DMS79 treated with DMSO at 0.1 percent for 48 hours (cell line): ENCODE data around the gene GRID2.

Experiments used
- DNase-seq: peaks from one replicate; lab custom pipeline; 2025; lab: John Stamatoyannopoulos, UW

The GRID2 gene

DNA sequence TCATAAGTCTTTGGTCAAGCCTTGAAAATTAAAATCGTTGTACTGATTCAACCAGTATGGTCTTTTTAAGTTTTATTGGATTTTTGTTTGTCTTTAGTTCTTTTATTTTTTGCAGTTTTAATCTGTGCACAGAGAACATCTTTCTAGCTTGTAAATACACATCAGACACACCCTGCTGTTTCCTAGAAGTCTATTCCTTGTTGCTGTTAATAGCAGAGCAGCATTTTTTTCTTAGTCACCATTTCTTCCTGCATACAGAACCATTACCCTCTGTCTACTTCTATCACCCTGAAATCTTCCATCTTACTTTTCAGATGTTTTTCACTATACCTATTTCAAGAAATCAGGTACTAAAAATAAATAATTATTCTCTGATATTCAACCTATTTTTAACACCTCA is 375.4 kb downstream of the GRID2 start:
- DNase-seq = no peak

DNA sequence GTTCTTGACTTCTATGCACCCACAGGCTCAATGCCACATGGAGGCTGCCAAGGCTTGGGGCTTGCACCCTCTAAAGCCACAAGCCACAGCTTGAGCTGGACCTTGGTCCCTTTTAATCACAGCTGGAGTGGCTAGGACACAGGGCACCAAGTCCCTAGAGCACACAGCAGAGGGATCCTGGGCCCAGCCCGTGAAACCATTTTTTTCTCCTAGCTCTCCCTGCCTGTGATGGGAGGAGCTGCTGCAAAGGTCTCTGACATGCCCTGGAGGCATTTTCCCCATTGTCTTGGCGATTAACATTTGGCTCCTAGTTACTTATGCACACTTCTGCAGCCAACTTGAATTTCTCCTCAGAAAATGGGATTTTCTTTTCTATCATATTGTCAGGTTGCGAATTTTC is 410.9 kb downstream of the GRID2 start:
- no peak for DNase-seq

DNA sequence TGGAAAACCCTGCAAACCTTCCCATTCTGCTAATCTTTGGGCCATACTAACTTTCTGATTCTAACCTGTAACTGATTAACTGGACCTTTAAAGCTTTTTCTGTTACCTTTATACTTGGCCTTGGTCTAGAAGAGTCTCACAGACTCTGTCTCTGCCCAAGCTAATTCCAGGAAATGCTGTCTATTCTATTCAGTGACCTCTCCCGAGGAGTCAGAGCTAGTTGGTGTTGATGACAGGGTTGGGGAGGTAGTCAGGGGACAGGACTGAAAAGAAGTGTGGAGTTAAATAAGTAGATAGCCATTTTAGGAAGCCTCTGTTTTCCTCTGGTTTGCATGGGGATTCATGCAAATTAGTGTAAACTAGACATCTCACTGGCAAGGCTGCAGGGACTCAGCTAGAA is 429.5 kb downstream of the GRID2 start:
- no peak for DNase-seq

DNA sequence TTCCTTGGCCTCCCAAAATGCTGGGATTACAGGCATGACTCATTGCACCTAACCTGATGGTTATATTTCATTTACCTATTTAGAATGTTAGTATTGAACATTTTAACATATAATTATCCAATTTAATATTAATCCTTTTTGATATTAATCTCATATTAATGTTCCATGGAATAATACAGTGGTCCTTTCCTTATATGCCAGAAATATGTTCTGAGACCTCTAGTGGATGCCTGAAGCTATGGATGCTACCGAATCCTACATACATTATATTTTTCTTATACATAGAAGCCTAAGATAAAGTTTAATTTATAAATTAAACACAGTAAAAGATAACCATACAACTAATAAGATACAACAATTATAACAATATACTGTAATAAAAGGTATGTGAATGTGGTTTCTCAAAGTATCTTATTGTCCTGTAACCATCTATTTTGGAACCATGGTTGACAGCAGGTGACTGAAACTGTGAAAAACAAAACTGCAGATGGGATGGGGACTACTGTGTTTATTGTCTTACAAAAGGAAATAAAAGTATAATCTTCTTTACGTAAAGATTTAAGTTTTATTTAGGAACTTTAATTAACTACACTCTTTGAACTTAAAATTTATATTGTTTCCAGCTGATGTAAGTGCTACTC is 431.4 kb downstream of the GRID2 start:
- DNase-seq = no peak

DNA sequence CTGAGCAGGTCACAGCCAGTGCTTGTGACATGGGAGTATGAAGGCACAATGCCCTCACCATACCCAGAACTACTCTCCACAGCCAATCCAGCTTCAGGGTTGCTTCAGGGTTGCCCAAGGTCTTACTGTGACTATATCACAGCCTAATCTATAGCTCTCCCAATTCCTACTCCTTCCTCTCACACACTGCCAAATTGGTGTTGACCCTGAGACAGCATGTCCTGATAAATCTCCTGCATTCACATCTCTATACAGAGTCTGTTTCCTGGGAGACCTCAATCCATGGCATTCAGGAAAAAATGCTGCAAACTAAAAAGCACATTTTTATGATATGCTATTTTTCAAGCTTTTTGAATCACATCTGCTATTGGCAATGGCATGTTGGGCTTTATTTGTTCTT is 456.7 kb downstream of the GRID2 start:
- no peak for DNase-seq

DNA sequence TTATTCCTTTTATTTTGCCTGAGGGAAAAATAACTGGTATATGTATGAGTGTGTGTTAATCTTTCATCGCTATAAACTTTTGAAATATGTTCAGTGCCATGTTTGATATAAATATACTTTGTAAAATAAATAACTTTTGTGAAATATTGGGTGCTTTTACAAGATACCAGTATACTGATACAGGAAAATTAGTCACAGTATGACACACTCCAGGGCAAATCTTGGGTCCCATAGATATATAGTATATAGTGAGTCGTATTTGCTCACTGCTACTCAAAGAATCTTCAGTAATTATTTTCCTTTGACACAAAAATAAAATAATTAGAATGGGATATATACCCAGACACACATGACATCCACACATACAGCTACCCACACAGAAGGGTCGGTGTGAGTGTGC is 472.3 kb downstream of the GRID2 start:
- no peak for DNase-seq

DNA sequence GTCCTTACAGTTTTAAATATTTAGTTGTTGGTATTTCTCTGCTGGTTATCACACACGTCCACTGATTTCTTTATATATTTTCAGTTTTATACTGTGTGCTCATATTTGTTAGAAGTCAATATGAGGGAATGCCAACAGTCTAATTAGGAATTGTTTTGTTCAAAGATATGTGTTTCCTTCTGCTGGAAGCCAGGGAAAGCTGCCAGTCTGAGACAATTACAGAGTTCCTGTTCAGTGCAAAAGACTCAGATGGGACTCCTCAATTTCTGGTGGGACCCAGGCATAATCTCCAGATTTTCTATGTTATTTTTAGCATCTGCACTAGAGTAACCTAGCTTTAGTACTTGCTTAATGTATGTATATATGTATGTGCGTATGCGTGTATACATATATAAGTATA is 486.0 kb downstream of the GRID2 start:
- DNase-seq = no peak

DNA sequence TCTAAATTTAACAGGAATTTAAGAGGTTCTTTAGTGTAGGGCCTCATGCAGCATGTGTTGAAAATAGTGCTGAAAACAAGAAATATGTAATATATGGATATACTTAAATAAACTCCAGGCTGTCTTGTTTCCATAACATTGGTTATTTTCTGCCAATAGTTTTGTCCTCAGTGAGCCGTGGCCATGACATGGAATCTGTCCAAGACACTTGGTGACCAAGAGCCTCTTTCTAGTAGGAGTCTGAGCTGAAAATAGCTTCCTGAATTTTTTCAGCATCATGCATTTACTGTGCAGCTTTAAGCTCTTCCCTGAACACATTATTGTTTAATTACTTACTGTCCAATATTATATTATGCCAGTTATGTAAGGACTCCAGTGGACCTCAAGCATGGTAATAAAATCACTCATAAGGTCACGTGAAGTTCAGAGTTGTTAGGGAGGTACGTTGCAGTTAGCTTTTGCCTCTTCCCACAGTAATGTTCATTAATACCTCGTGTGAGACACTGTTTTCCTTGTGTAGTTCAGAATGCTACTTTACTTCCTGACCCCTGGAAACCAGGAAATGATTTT is 488.2 kb downstream of the GRID2 start:
- no peak for DNase-seq

DNA sequence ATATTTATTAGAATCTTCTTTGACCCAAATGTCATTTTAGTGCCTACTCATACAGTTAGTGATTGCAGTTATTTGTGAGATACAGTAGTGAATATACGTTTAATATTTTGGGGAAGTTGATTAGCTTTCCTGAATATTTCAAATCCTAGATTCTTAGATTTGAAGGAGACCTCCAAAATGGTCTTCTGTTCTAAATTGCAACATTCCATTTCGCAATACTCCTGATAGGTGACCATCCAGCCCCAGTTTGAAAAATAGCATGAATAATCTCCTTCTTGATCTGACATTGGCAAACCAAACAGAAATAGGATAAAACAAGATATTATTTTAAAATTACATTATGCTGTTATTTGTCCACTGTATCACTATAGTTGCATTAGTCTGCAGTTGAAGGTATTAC is 505.6 kb downstream of the GRID2 start:
- no peak for DNase-seq

DNA sequence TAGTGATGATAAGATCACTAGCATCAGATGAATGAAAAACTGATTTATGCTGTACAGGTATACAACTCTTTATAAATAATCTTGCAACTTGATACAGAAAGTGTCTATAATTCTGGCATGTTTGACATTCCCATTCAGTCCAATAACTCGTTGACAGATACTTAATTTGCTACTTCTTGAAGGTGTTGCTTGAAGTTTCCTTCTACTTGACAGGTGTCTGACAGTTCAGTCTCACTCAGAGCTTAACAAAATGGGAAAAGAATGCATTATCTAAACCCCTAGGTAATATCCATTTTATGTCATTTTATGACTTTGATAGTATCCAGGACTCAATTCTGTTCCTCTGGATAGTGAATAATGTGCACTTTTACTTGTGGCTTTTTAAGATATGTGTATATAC is 508.9 kb downstream of the GRID2 start:
- DNase-seq = no peak

DNA sequence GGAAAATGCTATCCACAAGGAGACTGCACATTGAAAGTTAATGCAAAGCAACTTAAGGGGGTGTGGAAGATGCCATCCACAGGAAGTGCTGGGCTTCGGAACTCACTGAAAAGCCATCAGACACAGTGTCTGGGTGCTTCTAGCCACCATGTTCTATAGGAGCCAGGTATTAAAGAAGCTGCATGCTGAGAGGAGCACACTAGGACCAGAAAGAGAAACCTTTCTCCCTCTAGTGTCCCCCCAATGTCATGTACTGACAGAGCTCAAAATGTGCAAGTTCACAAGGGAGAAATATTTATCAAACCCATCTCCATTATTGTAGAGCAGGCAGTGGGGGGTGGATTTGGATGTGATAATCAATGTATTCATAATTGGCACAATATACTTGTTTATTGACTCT is 510.9 kb downstream of the GRID2 start:
- DNase-seq = no peak

DNA sequence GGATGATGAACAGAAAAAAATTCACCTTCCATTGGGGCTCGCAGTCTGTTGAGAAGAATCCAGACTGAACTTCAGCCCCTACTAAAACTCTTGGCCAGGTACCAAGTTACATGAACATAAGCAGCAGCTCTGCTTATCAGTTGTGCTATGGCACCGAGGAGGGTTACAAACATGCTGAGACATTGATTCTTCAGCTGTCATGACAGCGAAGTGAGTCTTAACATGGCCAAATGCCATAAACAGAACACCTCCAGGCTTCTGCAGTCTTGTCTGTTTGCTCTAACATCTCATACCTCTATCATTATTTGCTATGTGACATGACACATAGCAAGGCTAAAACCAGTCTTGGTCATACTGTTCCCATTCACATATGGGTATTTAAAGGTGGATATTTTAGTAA is 521.5 kb downstream of the GRID2 start:
- DNase-seq = no peak

DNA sequence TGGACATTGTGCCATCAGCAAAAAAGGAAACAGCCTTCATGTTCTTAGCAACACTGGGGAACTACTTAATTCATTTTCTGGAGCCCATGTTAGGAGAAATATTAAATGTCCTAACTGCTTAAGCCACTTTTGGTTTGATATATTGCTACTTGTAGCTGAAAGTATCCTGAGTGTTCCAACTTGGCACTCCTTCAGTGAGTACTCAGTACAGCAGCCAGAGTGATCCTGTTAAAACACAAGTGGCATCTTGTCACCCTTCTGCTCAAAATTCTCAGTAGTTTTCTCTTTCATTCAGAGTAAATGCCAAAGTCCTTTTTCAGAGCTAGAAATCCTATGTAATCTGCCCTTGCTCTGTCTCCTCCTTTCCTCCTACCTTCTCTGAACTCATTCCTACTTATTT is 522.0 kb downstream of the GRID2 start:
- DNase-seq = no peak

DNA sequence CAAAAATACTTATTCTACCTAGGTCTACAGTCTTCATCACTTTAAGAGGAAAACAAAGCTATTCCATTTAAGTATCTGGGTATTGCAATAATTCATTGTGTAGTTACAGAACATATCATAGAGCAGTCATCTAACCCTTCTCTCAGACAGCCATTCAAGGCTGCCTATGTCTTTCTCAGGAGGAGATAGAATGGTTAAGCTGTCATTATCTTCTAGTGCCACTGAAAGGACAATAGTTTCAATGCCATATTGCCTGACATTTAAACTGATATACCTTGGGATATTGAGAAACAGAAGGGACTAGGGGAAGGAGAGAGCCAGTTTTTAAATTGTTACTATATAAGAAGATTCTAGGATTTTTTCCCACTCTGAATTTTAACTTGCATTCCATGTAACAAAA is 527.0 kb downstream of the GRID2 start:
- no peak for DNase-seq

DNA sequence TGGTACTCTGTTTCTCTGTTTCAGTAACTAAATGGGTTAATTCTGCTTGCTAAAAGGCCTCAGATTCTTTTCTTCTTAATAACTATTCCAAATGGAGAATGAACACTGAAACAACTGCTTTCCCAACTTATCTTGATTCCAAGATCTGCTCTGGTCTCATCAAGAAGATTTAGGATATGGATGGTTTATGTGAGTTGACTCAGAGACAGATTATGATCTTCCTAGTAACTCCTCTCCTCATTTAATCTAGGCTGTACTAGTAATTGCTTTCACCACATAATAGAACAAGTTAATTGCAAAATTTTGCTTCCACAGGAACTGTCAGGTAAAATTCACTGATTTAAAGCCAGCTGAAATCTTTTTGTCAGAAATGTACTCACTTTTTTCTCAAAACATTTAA is 537.1 kb downstream of the GRID2 start:
- no peak for DNase-seq

DNA sequence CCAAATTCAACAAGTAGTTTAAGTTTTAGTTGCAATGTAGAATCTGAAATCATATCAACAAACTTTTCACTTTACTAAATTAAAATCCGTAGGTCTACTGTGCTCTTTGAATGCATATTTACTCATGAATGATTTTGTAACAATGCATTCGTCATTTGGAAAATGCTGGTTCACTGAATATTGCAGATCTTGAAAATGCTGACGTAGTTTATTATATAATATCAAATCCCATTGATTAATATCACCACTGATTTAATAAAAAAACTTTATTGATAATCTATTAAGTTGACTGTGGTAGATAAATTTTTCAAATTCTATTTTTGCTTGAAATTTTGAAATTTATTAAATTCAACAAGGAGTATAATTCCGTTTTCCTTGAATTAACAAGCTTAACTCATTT is 540.0 kb downstream of the GRID2 start:
- no peak for DNase-seq

DNA sequence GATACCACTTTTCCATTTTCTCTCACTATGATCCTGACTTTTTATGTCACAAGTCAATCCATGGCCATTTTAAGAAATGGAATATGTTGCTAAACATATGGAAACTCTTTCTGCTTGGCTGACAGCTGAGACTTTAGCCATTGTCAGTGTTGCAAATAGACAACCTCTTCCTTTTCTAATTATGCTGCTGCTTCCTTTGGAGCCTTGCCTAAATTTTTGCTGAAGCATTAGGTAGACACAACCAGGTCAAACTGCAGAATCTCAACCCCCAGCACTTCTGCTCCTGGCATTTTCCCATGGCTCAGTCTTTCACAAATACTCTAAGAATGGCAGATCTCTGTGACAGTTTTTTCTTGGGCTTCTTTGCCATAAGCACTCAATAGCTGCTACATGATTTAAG is 543.3 kb downstream of the GRID2 start:
- no peak for DNase-seq

DNA sequence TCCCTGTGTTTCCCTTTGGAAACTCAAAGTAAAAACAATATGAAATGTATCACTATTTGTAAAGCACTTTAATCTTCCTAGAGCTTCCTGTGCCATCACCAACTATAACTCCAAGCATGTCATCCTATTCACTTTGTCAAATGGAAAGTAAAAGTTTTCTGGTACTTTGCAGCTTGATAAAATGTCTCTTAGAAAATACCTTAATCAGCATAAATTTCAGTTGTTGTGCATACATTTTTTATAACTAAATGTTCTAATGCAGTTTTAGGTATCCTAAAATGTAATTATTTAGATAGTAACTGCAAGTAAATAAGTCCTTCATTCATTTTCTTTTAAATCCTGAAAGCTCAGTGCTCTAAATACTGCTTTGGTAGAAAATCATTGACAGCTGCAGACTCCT is 558.7 kb downstream of the GRID2 start:
- no peak for DNase-seq

DNA sequence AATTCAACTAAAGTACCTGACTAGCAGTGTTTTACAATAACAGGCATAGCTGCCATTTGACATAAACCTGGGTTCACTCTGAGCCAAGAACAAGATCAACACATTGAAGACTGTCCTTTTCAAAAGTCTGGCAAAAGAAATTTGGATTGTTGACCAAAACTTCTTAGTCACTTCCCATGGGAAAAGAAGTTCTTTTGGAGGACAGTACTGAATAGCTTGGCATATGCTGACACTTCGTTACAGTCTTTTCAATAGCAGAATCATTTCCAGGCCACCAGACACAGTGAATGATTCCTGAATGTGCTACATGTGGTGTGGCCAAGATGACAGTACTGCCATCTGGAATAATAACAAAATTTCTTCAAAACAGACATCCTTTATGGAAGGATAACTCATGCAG is 560.3 kb downstream of the GRID2 start:
- DNase-seq = no peak

DNA sequence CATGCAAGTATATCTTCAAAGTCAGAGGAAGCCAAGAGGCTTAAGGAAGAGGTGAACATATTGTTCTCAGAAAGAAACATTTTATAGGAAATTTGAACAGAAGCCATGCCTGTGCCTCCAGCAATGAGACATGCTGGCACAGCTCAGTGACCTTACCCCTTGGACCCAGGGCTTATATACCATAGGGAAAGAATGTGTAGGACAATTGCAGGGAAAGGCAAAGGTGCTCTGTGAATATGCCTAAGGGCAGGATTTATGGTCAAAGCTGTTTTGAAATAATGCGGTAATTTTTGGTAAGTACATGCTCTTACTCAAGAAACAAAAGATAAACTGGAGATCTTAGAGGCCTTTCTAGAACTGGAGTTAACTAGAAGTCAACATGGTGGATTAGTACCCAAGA is 568.8 kb downstream of the GRID2 start:
- no peak for DNase-seq

DNA sequence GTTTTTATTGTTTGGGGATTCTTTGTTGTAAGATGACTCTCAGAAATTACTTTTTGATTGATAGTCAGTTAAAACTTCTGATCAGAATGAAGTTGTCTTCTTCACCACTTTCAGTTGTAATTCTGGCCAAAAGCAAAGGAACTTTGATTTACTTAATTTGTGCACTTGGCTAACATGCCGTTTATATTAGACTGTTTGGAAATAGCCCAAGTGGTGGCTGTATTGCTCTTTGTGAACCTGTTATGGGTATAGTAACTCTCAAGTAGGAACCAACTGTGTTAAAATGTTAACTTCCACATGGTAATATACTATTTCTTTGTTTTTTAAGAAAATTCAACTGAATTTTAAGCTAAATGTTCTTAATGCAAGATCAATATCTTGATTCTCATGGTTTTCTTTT is 581.9 kb downstream of the GRID2 start:
- DNase-seq = no peak

DNA sequence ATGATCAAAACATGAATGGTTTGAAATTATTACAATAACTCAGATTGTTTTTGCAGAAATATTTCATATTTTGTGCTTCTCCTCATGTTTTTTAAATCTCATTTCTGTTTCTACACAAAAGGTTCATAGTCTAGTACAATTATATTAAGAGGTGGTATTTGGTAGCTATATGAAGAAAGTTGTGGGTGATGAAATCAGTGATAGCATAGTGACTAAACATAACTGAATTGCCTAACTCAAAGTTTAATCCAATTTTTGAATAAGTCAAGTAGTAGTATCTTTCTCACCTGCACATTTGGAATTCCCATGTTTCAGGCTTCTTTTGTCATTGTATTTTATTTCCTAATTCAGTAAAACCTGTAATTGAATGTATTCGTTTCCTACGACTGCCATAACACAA is 648.7 kb downstream of the GRID2 start:
- no peak for DNase-seq

DNA sequence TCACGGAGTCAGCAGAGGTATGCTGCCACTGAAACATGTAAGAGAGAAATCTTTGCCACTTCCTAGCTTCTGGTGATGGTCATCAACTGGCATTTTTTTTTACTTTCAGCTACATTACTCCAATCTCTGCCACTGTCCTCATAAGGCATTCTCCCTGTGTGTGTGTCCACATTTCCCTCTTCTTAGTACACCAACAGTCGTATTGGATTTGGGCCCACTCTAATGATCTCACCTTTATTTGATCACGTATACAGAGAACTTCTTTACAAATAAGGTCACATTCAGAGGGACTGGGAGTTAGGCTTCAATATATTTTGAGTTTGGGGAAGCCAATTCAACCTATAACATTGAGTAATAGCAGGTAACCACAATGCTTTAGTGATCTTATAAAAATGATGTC is 649.1 kb downstream of the GRID2 start:
- DNase-seq = no peak

DNA sequence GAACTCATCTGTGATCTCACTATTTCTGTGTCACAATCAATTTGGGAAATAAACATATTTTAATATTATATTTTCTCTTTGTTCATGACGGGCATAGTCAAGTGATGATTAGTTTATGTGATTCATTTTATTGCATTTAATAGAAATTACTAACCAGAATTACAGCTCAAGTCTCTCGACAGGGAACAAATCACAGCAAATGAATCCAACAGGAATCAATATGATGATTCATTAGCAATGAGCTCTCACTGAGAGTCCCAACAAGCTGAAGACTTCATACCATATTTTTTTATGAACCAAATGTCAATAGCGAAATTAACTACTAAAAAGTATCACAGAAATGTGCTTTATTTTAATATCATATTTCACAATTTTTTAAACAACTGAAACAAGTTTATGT is 649.7 kb downstream of the GRID2 start:
- no peak for DNase-seq

DNA sequence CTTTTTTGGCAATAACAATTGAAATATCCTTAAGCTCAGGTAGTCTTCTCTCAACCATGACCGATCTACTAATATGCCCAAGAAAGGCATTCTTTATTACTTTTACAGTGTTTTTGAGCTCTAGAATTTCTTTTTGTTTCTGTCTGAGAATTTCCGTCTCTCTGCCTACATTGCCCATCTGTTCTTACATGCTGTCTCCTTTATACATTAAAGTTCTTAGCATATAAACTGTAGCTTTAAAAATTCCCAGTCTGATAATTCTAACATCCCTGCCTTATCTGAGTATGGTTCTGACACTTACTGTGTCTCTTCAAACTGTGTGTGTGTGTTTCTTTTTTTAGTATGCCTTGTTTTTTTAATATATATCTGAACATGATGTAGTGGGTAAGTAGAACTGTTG is 658.1 kb downstream of the GRID2 start:
- no peak for DNase-seq
